ENCODE data around the gene EIF4E3.
A peak's percentile ranks its signal among the peaks of the same experiment; 100 is the strongest.

The EIF4E3 gene

GRCh38 chr3:71722693-71723092, 2.5 kb downstream of the EIF4E3 start:
- no peak for DNase-seq

- no peak for DNase-seq
These were observed 3.5 kb downstream of the EIF4E3 start for GRCh38 chr3:71721651-71722157.

- no peak for DNase-seq
These were observed 4.2 kb downstream of the EIF4E3 start for GRCh38 chr3:71721002-71721401.

GRCh38 chr3:71718072-71718471, 7.1 kb downstream of the EIF4E3 start:
- no peak for DNase-seq

GRCh38 chr3:71714595-71714994, 10.6 kb downstream of the EIF4E3 start:
- DNase-seq: no peak

- peak; percentile 57 for DNase-seq
These were observed 12.2 kb downstream of the EIF4E3 start for GRCh38 chr3:71713041-71713440.

GRCh38 chr3:71710906-71711494, 14.2 kb downstream of the EIF4E3 start:
- DNase-seq: no peak

- no peak for DNase-seq
These were observed 15.2 kb downstream of the EIF4E3 start for GRCh38 chr3:71709908-71710511.

- no peak for DNase-seq
These were observed 16.6 kb downstream of the EIF4E3 start for GRCh38 chr3:71708476-71709105.

- DNase-seq: no peak
These were observed 17.6 kb downstream of the EIF4E3 start for GRCh38 chr3:71707595-71707994.

GRCh38 chr3:71705681-71706080, 19.5 kb downstream of the EIF4E3 start:
- no peak for DNase-seq

- DNase-seq: no peak
These were observed 20.3 kb downstream of the EIF4E3 start for GRCh38 chr3:71704915-71705314.

GRCh38 chr3:71703797-71704196, 21.4 kb downstream of the EIF4E3 start:
- no peak for DNase-seq

GRCh38 chr3:71702131-71703024, 22.8 kb downstream of the EIF4E3 start:
- no peak for DNase-seq

GRCh38 chr3:71701251-71701762, 23.9 kb downstream of the EIF4E3 start:
- DNase-seq: no peak

GRCh38 chr3:71695000-71695482, 30.2 kb downstream of the EIF4E3 start:
- no peak for DNase-seq

GRCh38 chr3:71694358-71694999, 30.7 kb downstream of the EIF4E3 start:
- no peak for DNase-seq

- DNase-seq: no peak
These were observed 31.6 kb downstream of the EIF4E3 start for GRCh38 chr3:71693641-71694040.

GRCh38 chr3:71692139-71692538, 33.1 kb downstream of the EIF4E3 start:
- no peak for DNase-seq

- DNase-seq: no peak
These were observed 34.8 kb downstream of the EIF4E3 start for GRCh38 chr3:71690341-71690841.

- no peak for DNase-seq
These were observed 35.9 kb downstream of the EIF4E3 start for GRCh38 chr3:71689291-71689690.

GRCh38 chr3:71688121-71688520, 37.1 kb downstream of the EIF4E3 start:
- DNase-seq: no peak

Measured in NCI-H510A (cell line).